ENCODE results near the gene CARD8. TPM values are rescaled to one million over a fixed set of nuclear protein-coding genes. Genes with fewer than 3 reads are reported as not detected.

Gene CARD8
- polyA plus RNA-seq, 1 donor: 74.3 TPM

DNA sequence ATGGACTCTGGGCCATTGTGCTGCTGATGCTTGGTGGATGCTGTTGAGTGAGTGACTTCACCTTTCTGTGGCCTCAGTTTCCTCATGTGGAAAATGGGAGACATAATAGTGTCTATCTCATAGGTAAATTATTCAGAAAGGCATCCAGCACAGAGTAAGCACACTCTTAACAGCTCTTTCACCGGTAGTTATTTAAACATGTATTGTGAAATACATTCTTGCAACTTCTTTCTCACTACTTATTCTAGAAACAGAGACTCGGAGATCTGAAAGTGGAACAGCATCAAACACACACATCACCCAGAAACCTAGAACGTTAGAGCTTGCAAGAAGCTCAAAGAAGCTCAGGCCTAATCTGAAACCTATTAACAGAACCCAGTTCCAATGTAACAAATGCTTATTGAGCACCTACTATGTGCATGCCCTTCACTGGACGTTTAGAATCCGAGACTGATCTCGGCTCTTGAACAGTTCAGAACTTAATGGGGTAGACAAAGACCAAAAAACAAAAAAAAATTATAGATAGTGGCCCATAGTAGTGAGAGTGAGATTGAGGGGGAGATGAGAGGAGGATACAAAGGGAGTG lies 81.2 kb downstream of the CARD8 start:
- DNase-seq: no peak

DNA sequence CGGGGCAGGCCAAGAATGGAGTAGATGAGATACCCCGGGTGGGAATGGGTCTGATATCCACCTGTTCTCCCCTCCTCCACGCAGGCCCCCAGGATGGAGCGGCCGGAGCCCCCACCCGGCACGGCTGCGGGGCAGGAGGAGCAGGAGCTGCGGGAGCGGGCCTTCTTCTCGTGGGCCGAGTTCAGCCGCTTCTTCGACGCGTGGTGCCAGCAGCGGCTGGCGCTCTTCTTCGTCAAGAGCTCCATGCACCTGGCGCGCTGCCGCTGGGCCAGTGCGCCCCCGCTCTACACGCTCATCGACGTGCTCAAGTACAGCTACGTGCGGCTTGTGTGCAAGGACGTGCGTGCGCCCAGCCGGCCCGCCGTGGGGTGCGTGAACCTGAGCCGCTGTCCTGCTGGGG lies 84.0 kb downstream of the CARD8 start:
- DNase-seq: no peak

DNA sequence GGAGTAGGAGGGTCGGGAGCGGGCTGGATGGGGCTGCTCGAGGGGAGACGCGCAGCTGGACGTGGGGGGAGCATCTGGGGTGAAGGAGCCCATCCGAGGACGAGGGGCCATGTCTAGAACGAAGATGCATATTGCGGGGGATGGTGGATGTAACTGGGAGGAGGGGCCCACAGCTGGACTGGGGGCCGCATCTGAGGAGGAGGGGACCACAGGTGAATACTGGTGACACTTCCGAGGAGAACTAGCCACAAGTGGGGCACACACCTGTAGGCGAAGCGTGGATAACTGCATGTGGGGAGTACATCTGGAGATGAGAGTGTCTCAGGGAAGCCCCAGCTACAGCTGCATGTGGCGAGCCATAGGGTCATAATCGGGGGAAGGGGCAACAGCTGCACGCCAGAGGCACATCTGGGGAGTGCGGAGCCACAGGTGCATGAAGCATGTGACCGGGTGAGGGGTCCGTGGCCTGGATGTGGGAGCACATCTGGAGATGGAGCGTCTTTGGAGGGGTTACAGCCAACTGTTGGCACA lies 84.8 kb downstream of the CARD8 start:
- peak; percentile 13 for DNase-seq

DNA sequence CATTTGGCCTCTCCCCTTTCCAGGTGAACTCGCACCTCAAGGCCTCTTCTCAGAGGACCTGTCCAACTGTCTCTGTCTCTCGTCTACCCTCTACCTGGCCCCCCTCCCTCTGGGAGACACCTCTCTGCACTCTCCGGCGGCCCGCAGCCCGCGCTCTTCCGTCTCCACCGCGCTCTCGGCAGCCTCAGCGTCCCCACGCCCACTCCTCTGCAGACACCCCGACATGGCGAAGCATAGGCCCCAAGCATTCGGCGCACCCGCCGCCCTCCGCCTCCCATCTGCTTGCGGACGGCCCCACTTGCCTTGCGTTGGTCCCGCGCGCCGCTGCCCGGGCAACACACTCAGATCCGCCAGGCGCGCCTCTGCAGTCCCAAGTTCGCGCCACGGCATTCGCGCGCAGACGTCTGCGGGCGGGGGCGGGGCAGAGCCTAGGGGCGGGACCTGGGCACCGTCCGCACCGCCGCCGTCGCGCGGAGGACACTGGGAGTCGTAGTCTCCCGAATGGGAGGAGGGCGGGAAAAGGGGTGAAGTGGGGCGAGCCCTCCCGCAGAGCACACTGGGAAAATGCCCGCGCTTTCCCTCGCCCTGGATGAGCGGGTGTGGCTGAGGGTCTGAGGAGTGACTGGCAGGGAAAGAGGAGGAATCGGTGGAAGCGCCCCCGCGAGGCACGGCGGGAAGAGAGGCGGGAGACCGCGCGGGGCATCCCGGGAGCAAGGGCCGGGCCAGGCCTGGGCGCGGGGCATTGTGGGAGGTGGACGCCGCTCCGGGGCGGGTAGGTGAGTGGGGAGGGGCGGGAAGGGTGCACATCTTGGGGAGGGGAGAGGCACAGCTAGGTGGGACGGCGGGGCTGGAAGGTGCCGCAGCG lies 85.5 kb downstream of the CARD8 start, which contains the start of the genes LIG1 and ZSWIM9:
TSS of gene LIG1 (minus strand) at position 406 of the 865 bp plus-strand sequence. CDS start 4,778 bp downstream, outside the sequence.
TSS of gene ZSWIM9 (plus strand) at position 742 of the 865 bp plus-strand sequence. CDS start 1,123 bp downstream, outside the sequence.
- peak; percentile 94 for DNase-seq

DNA sequence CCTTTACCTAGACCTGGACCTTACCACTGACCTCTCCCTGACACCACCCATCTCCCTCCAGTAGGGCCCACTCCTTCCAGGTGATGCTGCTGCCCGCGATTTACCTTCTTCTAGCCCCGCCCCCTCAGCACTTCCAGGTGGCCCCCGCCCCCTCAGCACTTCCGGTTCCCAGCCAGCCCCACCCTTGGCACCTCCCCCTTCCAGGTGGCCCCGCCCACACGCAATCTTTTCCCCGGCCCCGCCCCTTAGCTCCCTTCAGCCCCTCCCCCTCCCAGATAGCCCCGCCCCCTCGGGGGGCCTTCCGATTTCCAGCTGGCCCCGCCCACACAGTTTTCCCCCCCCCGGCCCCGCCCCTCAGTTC lies 86.2 kb downstream of the CARD8 start:
- DNase-seq: peak; percentile 37

DNA sequence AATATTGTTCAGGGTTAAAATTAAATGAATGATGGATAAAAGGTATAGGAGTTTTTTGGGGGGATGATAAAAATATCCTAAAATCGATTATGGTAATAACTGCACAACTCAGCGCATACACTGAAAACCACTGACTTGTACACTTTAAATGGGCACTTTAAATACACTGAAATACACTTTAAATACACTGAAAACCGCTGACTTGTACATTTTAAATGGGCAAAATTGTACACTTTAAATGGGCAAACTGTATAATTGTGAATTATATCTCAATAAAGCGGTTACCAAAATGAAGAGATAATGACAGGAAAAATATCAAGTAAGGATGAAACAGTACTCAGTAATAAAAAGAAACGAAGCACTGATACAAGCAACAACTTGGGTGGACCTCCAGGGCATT lies 87.0 kb downstream of the CARD8 start:
- no peak for DNase-seq

DNA sequence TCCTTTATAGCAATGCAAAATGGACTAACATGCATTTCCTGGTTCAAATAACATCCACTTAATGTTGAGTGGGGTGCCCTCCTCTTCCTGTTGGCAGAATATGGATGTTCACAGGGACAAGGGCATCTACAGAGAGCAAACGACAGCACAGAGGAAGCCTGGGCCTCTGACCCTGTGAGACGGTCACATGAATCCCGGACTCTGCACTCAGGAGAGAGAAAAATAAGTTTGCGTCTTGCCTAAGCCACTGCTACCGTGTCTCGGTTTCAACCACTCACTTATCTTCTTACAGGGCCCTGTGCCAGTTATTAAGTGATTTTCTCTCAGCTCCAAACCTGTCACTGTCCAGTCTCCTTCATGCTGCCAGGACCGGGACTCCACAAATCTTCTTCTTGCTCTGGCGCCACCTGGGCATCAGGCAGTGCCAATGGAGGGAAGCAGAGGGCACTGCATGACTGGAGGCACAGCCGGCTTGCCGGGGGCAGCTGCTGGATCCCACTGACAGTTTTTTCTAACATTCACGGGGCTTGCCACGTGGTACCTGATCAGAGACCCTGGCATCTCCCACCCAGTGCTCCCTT lies 97.4 kb downstream of the CARD8 start:
- no peak for DNase-seq

Other genes with a start within 250 kb of the CARD8 start
- not detected for gene CABP5, start 211.8 kb downstream of the CARD8 start, polyA plus RNA-seq (ENCODE audit: insufficient read length)
- 6.8 TPM for gene PLA2G4C, start 145.1 kb downstream of the CARD8 start, polyA plus RNA-seq (ENCODE audit: insufficient read length)
- gene LIG1, start 85.6 kb downstream of the CARD8 start, polyA plus RNA-seq (ENCODE audit: insufficient read length): 81.3 TPM
- gene ZSWIM9, start 85.2 kb downstream of the CARD8 start, polyA plus RNA-seq (ENCODE audit: insufficient read length): 9.0 TPM
- 7.7 TPM for gene ZNF114, start 14.2 kb upstream of the CARD8 start, polyA plus RNA-seq (ENCODE audit: insufficient read length)
- 62.3 TPM for gene EMP3, start 69.6 kb upstream of the CARD8 start, polyA plus RNA-seq (ENCODE audit: insufficient read length)
- gene TMEM143, start 108.0 kb upstream of the CARD8 start, polyA plus RNA-seq (ENCODE audit: insufficient read length): 12.5 TPM
- not detected for gene SYNGR4, start 108.5 kb upstream of the CARD8 start, polyA plus RNA-seq (ENCODE audit: insufficient read length)
- 227 TPM for gene KDELR1, start 135.6 kb upstream of the CARD8 start, polyA plus RNA-seq (ENCODE audit: insufficient read length)
- 0.47 TPM for gene GRIN2D, start 137.8 kb upstream of the CARD8 start, polyA plus RNA-seq (ENCODE audit: insufficient read length)
- 22.2 TPM for gene GRWD1, start 190.1 kb upstream of the CARD8 start, polyA plus RNA-seq (ENCODE audit: insufficient read length)
- gene KCNJ14, start 199.7 kb upstream of the CARD8 start, polyA plus RNA-seq (ENCODE audit: insufficient read length): 1.1 TPM
- 94.1 TPM for gene CYTH2, start 213.5 kb upstream of the CARD8 start, polyA plus RNA-seq (ENCODE audit: insufficient read length)